Measurements from ENCODE around the gene STX18. TPM values are rescaled to one million over a fixed set of nuclear protein-coding genes. Genes with fewer than 3 reads are reported as not detected.

Gene STX18
- total and polyA plus RNA-seq, 4 donors = 10.2 to 17.1 (median 12.4) TPM

DNA sequence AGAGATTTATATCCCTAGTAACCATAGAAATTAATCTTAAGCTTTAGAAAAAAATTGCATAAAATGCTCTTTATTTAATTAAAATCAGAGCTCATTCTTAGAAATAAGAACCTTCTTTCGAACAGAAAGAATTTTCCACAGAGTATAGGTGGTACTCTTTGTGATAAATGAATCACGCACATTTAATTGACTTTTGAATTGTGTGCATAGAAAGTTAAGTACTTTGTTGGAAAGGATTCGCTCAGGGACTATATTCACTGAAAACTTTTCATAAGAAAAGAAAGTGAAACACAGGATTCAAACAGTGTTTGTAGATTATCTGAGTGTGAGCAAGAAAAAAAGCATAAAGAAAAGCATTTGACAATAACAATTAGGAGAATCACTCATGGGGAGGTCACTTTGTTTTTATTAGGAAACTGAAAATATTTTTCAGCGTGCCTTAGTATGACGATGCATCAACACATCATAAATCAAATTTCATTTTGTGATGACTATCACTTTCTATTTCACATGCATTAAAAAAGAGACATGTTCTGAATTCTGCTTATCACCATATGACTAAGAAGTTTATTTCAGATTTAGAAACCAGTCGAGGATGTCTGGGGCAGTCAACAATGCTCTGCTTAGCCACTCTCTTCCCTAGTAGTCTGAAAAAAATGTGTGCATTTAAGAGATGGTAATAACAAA, 49.5 kb downstream of the STX18 start (continued):
- TF ChIP-seq, protein P1, sequence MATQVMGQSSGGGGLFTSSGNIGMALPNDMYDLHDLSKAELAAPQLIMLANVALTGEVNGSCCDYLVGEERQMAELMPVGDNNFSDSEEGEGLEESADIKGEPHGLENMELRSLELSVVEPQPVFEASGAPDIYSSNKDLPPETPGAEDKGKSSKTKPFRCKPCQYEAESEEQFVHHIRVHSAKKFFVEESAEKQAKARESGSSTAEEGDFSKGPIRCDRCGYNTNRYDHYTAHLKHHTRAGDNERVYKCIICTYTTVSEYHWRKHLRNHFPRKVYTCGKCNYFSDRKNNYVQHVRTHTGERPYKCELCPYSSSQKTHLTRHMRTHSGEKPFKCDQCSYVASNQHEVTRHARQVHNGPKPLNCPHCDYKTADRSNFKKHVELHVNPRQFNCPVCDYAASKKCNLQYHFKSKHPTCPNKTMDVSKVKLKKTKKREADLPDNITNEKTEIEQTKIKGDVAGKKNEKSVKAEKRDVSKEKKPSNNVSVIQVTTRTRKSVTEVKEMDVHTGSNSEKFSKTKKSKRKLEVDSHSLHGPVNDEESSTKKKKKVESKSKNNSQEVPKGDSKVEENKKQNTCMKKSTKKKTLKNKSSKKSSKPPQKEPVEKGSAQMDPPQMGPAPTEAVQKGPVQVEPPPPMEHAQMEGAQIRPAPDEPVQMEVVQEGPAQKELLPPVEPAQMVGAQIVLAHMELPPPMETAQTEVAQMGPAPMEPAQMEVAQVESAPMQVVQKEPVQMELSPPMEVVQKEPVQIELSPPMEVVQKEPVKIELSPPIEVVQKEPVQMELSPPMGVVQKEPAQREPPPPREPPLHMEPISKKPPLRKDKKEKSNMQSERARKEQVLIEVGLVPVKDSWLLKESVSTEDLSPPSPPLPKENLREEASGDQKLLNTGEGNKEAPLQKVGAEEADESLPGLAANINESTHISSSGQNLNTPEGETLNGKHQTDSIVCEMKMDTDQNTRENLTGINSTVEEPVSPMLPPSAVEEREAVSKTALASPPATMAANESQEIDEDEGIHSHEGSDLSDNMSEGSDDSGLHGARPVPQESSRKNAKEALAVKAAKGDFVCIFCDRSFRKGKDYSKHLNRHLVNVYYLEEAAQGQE (IDR thresholded peaks at IDR 0.05) = no peak
- TF ChIP-seq RAD21 (IDR thresholded peaks at IDR 0.05) = no peak
- TF ChIP-seq, protein P2, sequence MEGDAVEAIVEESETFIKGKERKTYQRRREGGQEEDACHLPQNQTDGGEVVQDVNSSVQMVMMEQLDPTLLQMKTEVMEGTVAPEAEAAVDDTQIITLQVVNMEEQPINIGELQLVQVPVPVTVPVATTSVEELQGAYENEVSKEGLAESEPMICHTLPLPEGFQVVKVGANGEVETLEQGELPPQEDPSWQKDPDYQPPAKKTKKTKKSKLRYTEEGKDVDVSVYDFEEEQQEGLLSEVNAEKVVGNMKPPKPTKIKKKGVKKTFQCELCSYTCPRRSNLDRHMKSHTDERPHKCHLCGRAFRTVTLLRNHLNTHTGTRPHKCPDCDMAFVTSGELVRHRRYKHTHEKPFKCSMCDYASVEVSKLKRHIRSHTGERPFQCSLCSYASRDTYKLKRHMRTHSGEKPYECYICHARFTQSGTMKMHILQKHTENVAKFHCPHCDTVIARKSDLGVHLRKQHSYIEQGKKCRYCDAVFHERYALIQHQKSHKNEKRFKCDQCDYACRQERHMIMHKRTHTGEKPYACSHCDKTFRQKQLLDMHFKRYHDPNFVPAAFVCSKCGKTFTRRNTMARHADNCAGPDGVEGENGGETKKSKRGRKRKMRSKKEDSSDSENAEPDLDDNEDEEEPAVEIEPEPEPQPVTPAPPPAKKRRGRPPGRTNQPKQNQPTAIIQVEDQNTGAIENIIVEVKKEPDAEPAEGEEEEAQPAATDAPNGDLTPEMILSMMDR (IDR thresholded peaks at IDR 0.05; ENCODE audit: low read depth, low read length, missing input control) = no peak

DNA sequence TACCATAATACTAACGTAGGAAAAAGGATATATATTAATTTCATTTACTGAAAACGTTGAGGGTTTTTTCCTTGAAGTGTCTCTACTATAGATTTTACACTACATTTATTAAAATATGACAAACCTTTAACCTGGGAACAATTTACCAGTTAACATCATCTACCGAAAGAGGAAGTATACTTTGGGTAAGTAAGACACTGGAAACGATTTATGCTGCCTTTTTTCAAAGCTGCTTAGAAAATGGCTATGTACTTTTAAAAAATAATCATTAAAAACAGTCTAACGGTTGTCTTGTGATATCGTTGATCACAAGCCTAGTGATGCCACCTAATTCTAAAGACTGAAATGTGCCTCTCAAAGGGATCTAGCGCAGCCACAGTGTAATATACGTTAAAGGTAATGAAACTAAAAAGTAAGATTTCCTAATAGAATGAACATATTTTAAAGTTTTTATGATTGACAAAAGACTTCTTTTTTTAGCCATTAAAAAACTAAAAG, 50.4 kb downstream of the STX18 start:
- no peak overlapping the region for H3K27ac ChIP-seq (ENCODE audit: low read depth in 1 of 2, low read length in 2 of 2)
- TF ChIP-seq EGR1 (IDR thresholded peaks at IDR 0.05; ENCODE audit: low read depth in 2 of 2) = no peak
- no peak for TF ChIP-seq SP1 (IDR thresholded peaks at IDR 0.05)
- no peak for TF ChIP-seq NR2F2 (IDR thresholded peaks at IDR 0.05)
- no peak for TF ChIP-seq TAF1 (conservative IDR thresholded peaks at IDR 0.05)
- no peak for TF ChIP-seq HNF4G (IDR thresholded peaks at IDR 0.05)
- TF ChIP-seq, protein P3, sequence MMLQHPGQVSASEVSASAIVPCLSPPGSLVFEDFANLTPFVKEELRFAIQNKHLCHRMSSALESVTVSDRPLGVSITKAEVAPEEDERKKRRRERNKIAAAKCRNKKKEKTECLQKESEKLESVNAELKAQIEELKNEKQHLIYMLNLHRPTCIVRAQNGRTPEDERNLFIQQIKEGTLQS (IDR thresholded peaks at IDR 0.05) = no peak
- no peak for TF ChIP-seq FOXA1 (IDR thresholded peaks at IDR 0.05)
- no peak for TF ChIP-seq RAD21 (IDR thresholded peaks at IDR 0.05)
- TF ChIP-seq, protein P1 (IDR thresholded peaks at IDR 0.05) = no peak
- no peak for TF ChIP-seq HNF4A (conservative IDR thresholded peaks at IDR 0.05)
- TF ChIP-seq FOXA2 (IDR thresholded peaks at IDR 0.05) = no peak
- TF ChIP-seq, protein P2 (IDR thresholded peaks at IDR 0.05; ENCODE audit: low read depth, low read length, missing input control) = no peak
- TF ChIP-seq, protein P4, sequence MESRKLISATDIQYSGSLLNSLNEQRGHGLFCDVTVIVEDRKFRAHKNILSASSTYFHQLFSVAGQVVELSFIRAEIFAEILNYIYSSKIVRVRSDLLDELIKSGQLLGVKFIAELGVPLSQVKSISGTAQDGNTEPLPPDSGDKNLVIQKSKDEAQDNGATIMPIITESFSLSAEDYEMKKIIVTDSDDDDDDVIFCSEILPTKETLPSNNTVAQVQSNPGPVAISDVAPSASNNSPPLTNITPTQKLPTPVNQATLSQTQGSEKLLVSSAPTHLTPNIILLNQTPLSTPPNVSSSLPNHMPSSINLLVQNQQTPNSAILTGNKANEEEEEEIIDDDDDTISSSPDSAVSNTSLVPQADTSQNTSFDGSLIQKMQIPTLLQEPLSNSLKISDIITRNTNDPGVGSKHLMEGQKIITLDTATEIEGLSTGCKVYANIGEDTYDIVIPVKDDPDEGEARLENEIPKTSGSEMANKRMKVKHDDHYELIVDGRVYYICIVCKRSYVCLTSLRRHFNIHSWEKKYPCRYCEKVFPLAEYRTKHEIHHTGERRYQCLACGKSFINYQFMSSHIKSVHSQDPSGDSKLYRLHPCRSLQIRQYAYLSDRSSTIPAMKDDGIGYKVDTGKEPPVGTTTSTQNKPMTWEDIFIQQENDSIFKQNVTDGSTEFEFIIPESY (IDR thresholded peaks at IDR 0.05) = no peak
- 77% methylated on average over 8 of the region's 8 CpGs for whole genome bisulfite sequencing
- no peaks in the 10 kb centered on the region for H3K9me3 ChIP-seq (ENCODE audit: control insufficient read depth in 4 of 4, low read length in 3 of 4)
- DNase-seq (ENCODE audit: low spot score) = no peak
- no peak overlapping the region for H3K9ac ChIP-seq (ENCODE audit: low read depth in 1 of 2, low read length in 2 of 2)
- no peaks in the 10 kb centered on the region for H3K27me3 ChIP-seq (ENCODE audit: control insufficient read depth in 4 of 4, insufficient read depth in 4 of 4, low read length in 3 of 4)
- H3K4me1 ChIP-seq (ENCODE audit: control insufficient read depth in 4 of 4, insufficient read depth in 4 of 4, low read length in 3 of 4) = peaks cover 2 to 49% (median 39%) of the 10 kb centered on the region in 4 donors
- H3K36me3 ChIP-seq (ENCODE audit: control insufficient read depth in 4 of 4, insufficient read depth in 3 of 4, low read depth in 1 of 4, low read length in 3 of 4) = no peaks in the 10 kb centered on the region
- H3K4me3 ChIP-seq (ENCODE audit: low read depth in 1 of 3, low read length in 3 of 3) = no peak overlapping the region

All from liver (tissue), 9 donors.